Measurements from ENCODE around the gene FGF16.
"Not testable (repeated sequence)": the region's sequence is repeated elsewhere in the genome, so short reads cannot be mapped to it uniquely, and the experiment has no call there.

Gene FGF16

DNA sequence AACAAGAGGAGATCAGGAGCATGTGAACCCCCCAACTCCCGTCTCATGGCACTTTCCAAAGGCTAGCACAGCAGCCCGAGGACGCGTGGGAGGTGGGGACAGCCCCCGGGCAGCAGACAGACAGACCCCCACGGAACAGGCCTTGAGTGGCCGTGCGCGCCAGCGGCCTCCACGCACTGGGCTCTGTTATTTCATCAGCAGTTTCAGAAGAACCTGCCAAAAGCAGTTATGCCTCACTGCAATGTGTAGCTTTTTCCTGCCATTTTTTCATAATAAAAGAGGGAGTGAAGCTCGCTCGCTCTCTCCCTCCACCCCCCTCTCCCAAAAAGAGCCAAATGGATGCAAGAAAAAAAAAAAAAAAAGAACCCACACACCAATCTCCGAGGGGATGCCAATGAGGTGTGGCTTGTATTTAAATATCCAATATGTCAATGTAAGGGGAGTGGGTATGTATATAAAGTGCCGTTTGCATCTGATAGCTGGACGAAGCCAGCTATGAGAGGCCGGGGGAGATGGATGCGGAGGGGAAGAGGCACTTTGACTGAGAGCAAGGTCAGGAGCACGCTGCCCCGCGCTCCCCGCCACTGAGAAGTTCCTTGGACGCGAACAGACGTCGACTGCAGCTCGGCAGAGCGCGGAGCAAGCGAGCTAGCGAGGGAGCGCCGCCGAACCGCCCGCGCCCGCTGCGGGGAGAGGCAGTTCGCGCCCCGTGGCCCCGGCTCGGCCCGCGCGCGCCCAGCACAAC, at the start of gene FGF16:
FGF16 (plus strand) TSS at position 482 of the 745 bp plus-strand sequence. CDS start 286 bp downstream, outside the sequence.
- DNase-seq = no peak

DNA sequence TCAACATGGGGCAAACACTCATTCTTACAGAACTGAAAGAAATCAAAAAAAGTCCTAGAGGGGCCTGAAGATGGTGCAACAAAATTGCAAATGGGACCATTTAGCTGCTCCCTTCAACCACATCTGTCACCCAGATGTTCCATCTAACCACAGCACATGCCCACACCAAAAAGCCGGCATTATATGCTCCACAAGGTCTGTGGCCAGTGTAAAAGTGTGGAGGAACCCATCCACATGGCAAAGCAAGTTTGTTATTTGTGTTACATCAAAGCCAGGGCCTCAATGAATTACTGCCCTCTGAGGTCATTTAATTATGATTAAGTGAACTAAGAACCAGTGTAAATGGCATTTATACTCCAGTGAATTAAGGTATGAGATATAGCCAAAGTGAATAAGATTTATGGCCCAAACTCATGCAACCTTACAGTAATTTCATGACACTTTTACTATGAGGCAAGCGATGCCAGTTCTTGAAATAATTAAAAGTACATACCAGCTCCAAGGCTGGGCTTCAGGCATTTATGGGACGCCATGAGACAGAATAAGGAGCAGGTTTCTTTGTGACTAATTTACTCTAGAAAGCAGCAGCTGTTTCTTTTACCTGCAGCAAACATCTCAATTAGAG, 48.7 kb upstream of the FGF16 start:
- no peak for DNase-seq

DNA sequence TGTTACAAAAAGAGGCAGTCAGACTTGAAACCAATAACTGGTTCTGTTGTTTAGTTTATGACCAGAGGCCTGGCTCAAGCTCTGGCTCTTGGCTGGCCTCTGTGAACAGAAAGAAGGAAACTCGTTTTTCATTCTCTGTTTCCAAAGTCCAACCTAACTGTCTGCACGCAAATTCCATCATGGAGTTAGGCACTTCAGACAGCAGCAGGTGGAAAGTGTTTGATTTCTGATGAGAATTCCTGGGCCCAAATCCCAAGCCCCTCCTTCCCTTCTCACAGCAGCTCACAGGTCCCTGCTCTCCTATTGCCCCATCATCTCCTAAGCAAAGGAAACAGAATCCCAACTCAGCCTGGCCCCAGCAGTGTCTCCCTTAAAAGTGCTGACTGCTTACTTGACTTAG, 42.8 kb upstream of the FGF16 start:
- DNase-seq = no peak

GRCh38 chrX:77407821-77408220, 39.4 kb upstream of the FGF16 start:
- DNase-seq = not testable (repeated sequence)

DNA sequence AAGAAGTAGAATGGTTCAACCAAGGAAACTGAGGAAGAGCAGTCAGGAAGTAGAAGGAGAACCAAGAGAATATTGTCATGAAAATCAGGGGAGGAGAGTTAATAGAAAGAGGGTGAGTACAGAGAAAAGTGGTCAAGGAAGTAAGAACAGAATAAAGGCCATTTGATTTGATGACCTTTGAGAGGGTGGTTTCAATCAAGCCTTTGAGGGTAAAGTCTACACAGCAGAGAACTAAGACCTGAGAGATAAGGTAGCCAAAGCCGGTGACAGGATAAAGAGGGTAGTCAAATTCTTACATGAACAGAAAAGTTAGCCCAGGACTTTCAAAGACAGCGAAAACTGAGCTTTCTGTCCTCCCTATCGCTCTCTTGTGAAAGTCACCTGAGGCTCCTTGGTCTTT, 34.6 kb upstream of the FGF16 start:
- no peak for DNase-seq

DNA sequence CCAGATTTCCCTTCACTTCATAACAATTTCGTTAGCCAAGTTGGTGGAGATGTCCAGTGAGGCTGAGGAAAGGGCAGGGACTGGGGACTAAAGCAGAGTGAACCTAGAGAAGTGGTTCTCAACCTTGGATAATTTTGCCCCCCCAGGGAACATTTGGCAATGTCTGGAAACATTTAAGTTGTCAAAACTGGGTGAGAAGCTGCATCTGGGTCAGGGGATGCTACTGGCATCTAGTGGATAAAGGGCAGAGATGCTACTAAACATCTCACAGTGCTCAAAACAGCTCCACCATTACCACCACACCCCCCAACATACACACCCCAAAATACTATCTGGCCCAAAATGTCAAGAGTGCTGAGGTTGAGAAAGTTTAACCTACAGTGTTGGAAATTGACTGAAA, 32.0 kb upstream of the FGF16 start:
- DNase-seq = no peak

GRCh38 chrX:77415882-77416281, 31.3 kb upstream of the FGF16 start:
- DNase-seq = no peak

GRCh38 chrX:77422891-77423648, 24.1 kb upstream of the FGF16 start:
- DNase-seq = no peak

- no peak for DNase-seq
Observed at GRCh38 chrX:77426811-77427210, 20.4 kb upstream of the FGF16 start.

- DNase-seq = no peak
Observed at GRCh38 chrX:77427611-77428010, 19.6 kb upstream of the FGF16 start.

DNA sequence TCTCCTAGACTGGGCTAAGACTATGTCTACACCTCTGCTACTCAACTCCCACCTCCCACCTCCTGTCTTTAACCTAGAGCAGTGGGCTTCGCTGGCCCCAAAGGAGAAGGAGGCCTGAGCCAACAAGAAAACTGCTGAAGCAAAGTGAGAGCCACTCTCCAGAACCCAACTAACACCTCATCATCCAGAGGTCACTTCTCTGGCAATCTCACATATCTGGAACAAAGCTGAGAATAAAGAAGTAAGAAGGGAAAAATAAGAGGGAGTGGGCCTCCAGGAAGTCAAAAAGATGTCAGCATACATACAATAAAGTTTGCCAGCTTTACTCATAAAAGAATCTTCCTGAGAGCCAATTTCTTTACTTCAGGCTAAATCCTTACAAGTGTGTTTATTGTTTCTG, 18.6 kb upstream of the FGF16 start:
- DNase-seq = no peak

GRCh38 chrX:77431227-77431626, 16.0 kb upstream of the FGF16 start:
- peak; percentile 20 for DNase-seq

DNA sequence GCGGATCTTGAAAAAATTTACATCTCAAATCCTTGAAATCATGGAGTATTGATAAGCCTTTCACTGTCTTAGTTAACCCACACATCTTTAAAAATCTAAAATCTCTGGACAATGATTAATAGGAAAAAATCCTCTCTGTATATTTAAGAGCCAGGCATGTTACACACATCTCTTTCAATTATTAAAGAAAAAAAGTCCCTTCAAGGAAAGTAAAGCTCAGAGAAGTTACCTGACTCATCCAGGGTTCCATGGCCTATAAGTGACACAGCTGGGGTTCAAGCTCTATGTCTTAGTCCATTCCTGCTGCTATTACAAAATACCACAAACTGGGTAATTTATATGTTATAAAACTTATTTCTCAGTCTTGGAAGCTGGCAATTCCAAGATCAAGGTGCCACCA, 14.2 kb upstream of the FGF16 start:
- no peak for DNase-seq

DNA sequence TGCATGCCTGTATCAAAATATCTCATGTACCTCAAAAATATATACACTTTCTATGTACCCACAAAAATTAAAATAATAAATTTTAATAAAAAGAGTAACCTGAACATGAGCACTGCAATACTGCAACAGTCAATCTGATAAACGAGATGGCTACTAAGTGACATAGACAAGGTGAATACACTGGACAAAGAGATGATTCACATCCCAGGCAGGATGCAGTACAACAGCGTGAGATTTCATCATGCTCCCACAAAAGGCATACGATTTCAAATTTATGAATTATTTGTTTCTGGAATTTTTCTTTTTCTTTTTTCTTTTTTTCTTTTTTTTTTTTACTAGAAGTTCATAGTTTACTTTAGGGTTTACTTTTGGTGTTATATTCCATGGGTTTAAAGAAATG, 12.2 kb upstream of the FGF16 start:
- DNase-seq = no peak

DNA sequence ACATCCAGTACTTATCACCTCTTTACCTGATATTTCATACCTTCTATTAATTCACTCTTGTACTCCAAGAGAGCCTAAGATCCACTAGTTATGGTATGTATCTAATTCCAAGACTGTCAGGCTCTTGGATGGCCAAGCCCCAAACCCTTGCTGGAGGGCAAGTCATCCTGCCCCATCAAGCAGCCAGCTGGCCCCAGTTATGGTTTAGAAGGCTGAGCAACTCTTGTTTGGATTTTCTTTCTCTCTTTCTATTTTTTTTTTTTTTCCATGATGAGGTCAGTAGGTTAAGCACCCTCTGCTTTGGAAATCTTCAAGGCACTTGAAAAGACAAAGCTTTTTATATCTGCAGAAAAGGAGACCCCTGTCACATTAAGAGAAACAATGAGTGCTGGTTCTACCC, 10.9 kb upstream of the FGF16 start:
- no peak for DNase-seq

- DNase-seq = no peak
Observed at GRCh38 chrX:77436682-77437081, 10.5 kb upstream of the FGF16 start.

GRCh38 chrX:77440330-77440729, 6.9 kb upstream of the FGF16 start:
- DNase-seq = no peak

GRCh38 chrX:77441033-77441432, 6.2 kb upstream of the FGF16 start:
- no peak for DNase-seq

DNA sequence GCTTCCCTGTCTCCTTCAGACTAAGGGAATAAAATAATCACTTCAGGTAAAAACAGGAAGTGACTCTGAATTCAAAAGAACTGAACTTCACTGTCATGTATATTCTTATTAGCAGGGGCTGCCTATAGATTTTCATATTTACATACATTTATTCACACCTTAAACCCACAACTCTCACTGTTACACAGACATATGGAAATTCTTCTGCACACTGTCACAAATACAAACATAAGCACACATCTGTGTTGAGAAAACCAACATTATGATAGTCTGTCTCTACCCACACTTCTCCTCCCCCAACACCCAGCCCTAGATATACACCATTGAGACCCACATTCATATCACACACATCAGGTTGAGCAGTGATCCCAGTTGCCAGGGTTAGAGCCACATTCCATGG, 5.7 kb upstream of the FGF16 start:
- no peak for DNase-seq

DNA sequence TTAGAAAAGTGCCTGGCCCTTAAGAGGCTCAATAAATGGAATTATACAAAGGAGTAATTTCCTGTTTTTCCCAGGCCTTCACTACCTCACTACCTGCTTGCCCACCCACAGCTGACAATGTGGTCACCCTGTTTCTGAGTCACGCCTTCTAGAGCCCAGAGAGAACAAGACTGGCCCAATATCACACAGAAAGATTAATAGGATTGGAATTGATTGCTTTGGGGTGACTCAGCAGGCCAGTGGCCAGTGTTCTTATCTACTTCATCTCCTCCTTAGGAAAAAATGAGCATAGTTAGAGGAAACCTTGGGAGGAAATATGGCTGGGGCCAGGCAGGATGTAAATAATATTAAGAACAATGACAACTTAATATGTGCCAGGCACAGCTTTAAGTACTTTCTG, 4.5 kb upstream of the FGF16 start:
- DNase-seq = no peak

- DNase-seq = no peak
Observed at GRCh38 chrX:77444075-77444474, 3.1 kb upstream of the FGF16 start.

GRCh38 chrX:77444545-77444944, 2.6 kb upstream of the FGF16 start:
- no peak for DNase-seq

GRCh38 chrX:77446029-77446585, 1.1 kb upstream of the FGF16 start:
- DNase-seq = no peak
